ENCODE results near the gene LRRC7. TPM values are rescaled to one million over a fixed set of nuclear protein-coding genes. Genes with fewer than 3 reads are reported as not detected.

The LRRC7 gene
- total and polyA plus RNA-seq, 9 donors: 0.01 to 0.45 (median 0.13) TPM; not detected in 4

DNA sequence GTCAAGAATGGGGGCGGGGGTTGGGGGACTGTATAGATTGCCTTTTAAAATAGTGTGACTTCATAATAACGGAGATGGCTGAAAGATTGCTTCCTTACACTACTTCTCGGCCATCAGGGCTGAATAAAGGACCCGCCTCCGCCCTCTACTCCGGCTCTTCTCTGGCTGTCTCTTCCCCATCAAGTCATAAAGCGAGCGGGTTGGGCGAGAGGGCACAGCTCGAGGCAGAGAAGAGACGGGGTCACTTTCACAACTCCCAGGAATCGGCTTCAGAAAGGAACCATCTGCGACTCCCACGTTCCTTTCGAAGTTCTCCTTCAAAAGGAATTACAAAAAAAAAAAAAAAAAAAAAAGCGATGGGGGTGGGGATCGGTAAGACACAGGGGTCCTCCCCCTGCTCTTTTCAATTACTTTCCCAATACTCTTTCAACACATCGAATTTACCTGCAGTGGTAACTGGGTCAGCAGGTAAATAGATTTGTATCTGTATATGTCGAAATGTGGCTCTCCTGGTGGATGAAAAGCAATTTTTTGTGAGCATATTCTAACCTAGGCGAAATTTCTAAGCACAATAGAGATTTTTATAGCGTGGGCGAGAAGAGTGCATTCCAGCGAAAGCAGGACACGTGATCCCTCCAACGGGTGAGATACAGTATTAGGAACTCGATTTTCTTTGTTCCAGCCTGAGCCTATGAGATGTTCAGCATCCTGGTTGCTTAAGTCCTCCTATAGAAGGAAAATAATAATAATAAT is 2.0 kb downstream of the LRRC7 start:
- 7 to 9% (median 8%) methylated on average over 26 of the region's 26 CpGs for WGBS, 3 donors
- no peak for DNase-seq
- intact Hi-C loops (cut with DNase I): no loop called here
- Histone ChIP-seq H3K27me3 (no peaks in the 10 kb centered on the region), H3K4me3 (no peak overlapping the region), H3K27ac (no peak overlapping the region), H3K36me3 (no peaks in the 10 kb centered on the region), H3K9me3 (no peaks in the 10 kb centered on the region), H3K4me1 (ENCODE audit: insufficient read depth) (peaks cover 7% of the 10 kb centered on the region)
- no peak for TF ChIP-seq POLR2A (IDR thresholded peaks at IDR 0.05)
- no peak for TF ChIP-seq EP300 (IDR thresholded peaks at IDR 0.05)
- TF ChIP-seq, protein P1, sequence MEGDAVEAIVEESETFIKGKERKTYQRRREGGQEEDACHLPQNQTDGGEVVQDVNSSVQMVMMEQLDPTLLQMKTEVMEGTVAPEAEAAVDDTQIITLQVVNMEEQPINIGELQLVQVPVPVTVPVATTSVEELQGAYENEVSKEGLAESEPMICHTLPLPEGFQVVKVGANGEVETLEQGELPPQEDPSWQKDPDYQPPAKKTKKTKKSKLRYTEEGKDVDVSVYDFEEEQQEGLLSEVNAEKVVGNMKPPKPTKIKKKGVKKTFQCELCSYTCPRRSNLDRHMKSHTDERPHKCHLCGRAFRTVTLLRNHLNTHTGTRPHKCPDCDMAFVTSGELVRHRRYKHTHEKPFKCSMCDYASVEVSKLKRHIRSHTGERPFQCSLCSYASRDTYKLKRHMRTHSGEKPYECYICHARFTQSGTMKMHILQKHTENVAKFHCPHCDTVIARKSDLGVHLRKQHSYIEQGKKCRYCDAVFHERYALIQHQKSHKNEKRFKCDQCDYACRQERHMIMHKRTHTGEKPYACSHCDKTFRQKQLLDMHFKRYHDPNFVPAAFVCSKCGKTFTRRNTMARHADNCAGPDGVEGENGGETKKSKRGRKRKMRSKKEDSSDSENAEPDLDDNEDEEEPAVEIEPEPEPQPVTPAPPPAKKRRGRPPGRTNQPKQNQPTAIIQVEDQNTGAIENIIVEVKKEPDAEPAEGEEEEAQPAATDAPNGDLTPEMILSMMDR (IDR thresholded peaks at IDR 0.05): no peak

DNA sequence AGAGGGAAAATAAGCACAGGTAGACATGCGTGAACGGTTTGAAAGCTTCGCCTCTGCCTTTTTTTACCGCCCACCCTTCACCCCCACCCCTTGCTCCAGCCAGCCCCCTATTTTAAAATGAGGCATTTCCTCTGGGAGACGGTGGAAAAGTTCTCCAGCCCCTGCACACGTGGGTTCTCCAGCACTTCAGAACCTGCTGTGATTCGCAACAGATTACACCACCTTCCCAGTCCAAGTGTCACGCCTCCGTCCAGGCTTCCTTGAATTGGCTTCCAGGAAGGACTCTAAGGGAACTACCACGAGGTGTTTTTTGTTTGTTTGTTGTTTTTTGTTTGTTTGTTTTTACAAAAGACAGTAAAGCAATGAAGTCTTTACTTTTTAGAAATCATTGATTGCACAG is 2.6 kb downstream of the LRRC7 start:
- intact Hi-C loops (cut with DNase I): no loop called here
- WGBS, 3 donors: 61 to 71% (median 64%) methylated on average over 10 of the region's 10 CpGs
- peaks cover 7% of the 10 kb centered on the region for H3K4me1 ChIP-seq (ENCODE audit: insufficient read depth)
- H3K27ac ChIP-seq: no peak overlapping the region
- no peaks in the 10 kb centered on the region for H3K9me3 ChIP-seq
- DNase-seq: no peak
- TF ChIP-seq EP300 (IDR thresholded peaks at IDR 0.05) (no peak), POLR2A (IDR thresholded peaks at IDR 0.05) (no peak)
- TF ChIP-seq, protein P1 (IDR thresholded peaks at IDR 0.05): no peak
- no peaks in the 10 kb centered on the region for H3K36me3 ChIP-seq
- H3K27me3 ChIP-seq: no peaks in the 10 kb centered on the region
- H3K4me3 ChIP-seq: no peak overlapping the region

DNA sequence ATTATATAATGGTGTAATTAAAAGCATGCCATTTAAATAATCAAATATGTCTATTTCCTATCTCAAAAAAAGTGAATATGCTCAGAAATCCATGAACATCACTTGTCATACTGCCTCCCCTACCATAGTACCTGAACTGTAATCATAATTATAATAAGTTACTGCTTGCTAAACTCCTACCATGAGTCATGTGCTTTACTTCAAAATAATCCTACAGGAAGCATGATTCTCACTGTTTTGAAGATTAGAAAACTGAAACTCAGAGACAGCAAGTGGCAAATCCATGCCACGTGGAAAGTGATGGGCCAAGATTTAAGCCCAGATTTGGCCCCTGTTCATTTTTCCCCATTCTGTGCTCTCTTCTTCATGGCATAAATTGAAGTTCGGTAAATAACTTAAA is 5.2 kb downstream of the LRRC7 start:
- Histone ChIP-seq H3K27ac (no peak overlapping the region), H3K4me1 (ENCODE audit: insufficient read depth) (peaks cover 3% of the 10 kb centered on the region), H3K9me3 (no peaks in the 10 kb centered on the region), H3K27me3 (no peaks in the 10 kb centered on the region), H3K4me3 (no peak overlapping the region), H3K36me3 (no peaks in the 10 kb centered on the region)
- intact Hi-C loops (cut with DNase I): no loop called here
- TF ChIP-seq, protein P1 (IDR thresholded peaks at IDR 0.05): no peak
- TF ChIP-seq EP300 (IDR thresholded peaks at IDR 0.05): no peak
- no peak for TF ChIP-seq POLR2A (IDR thresholded peaks at IDR 0.05)
- no peak for DNase-seq
- WGBS, 3 donors: 77 to 94% (median 89%) methylated on average over 2 of the region's 2 CpGs

DNA sequence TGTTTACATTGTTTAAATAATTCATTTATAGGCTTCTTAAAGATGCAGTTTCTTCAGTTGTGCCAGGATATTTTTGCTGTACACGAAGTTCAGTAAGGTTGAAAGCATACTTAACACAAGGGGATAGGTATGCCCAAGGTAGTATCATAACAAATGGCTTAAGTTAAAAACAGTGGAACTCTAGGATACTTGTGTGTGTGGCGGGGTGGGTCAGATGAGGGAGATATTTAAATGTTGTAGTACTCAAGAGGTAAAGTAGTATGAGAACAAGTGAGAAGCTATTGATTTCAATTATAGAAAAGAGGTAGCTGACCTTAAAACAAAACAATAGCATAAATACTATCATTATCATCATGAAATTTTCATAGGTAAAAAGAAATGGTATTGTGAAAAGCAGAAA is 6.2 kb downstream of the LRRC7 start:
- WGBS, 3 donors: 48 to 49% (median 48%) methylated on average over 2 of the region's 2 CpGs
- Histone ChIP-seq H3K27ac (no peak overlapping the region), H3K27me3 (no peaks in the 10 kb centered on the region), H3K9me3 (no peaks in the 10 kb centered on the region), H3K36me3 (no peaks in the 10 kb centered on the region), H3K4me3 (no peak overlapping the region), H3K4me1 (ENCODE audit: insufficient read depth) (no peaks in the 10 kb centered on the region)
- intact Hi-C loops (cut with DNase I): no loop called here
- TF ChIP-seq POLR2A (IDR thresholded peaks at IDR 0.05) (no peak), EP300 (IDR thresholded peaks at IDR 0.05) (no peak)
- TF ChIP-seq, protein P1 (IDR thresholded peaks at IDR 0.05): no peak
- DNase-seq: no peak

All from ovary (tissue), 9 donors.